Activated naive CD4-positive, alpha-beta T cell treated with anti-CD3 and anti-CD28 coated beads, Interleukin-2, amount 10 ng/mL, durations not matched to agents 7 days and 5 days (primary cell): ENCODE data around the gene KLF15.

Experiments
- CTCF ChIA-PET: fragments of 350-600 bp; sonication (Branson Sonifier 250); formaldehyde crosslinking; loops from one replicate; lab custom pipeline; 2021; ENCODE audit warnings: antibody characterized with exemption; lab: Charles Lee
- DNase-seq: peaks from one replicate; pipeline ENCODE4 v3.0.0-alpha.2; 2020
- H3K27ac Mint-ChIP-seq: one replicate; pipeline ENCODE4 v1.8.0; 2021; ENCODE audit warnings: mild to moderate bottlenecking, moderate library complexity, mixed read lengths
- H3K27me3 Mint-ChIP-seq: one replicate; pipeline ENCODE4 v1.8.0; 2021; ENCODE audit warnings: mild to moderate bottlenecking, mixed read lengths
- H3K36me3 Mint-ChIP-seq: one replicate; pipeline ENCODE4 v1.8.0; 2021; ENCODE audit warnings: mixed read lengths
- H3K4me1 Mint-ChIP-seq: one replicate; pipeline ENCODE4 v1.8.0; 2021; ENCODE audit warnings: mixed read lengths
- H3K4me3 Mint-ChIP-seq: one replicate; pipeline ENCODE4 v1.8.0; 2021; ENCODE audit warnings: mild to moderate bottlenecking, moderate library complexity, mixed read lengths
- H3K9me3 Mint-ChIP-seq: one replicate; pipeline ENCODE4 v1.8.0; 2021; ENCODE audit warnings: mixed read lengths

Gene KLF15

GRCh38 chr3:126375835-126376331 lies 18.7 kb upstream of the KLF15 start:
- peaks cover 8% of the 10 kb centered on the region for H3K27me3 Mint-ChIP-seq
- no peak overlapping the region for H3K4me3 Mint-ChIP-seq
- no peak for DNase-seq
- H3K27ac Mint-ChIP-seq = no peak overlapping the region
- H3K4me1 Mint-ChIP-seq = no peaks in the 10 kb centered on the region
- H3K9me3 Mint-ChIP-seq = no peaks in the 10 kb centered on the region
- CTCF ChIA-PET = no interaction called here
- no peaks in the 10 kb centered on the region for H3K36me3 Mint-ChIP-seq

- no peaks in the 10 kb centered on the region for H3K9me3 Mint-ChIP-seq
- no peaks in the 10 kb centered on the region for H3K36me3 Mint-ChIP-seq
- no peaks in the 10 kb centered on the region for H3K4me1 Mint-ChIP-seq
- H3K27me3 Mint-ChIP-seq = peaks cover 4% of the 10 kb centered on the region
- H3K27ac Mint-ChIP-seq = no peak overlapping the region
- no peak for DNase-seq
- H3K4me3 Mint-ChIP-seq = no peak overlapping the region
- CTCF ChIA-PET = no interaction called here
Observed at GRCh38 chr3:126373682-126374601, 16.7 kb upstream of the KLF15 start.

- no peaks in the 10 kb centered on the region for H3K9me3 Mint-ChIP-seq
- H3K27me3 Mint-ChIP-seq = peaks cover 2% of the 10 kb centered on the region
- CTCF ChIA-PET = no interaction called here
- no peaks in the 10 kb centered on the region for H3K36me3 Mint-ChIP-seq
- no peak overlapping the region for H3K27ac Mint-ChIP-seq
- no peak overlapping the region for H3K4me3 Mint-ChIP-seq
- no peak for DNase-seq
- H3K4me1 Mint-ChIP-seq = no peaks in the 10 kb centered on the region
Observed at GRCh38 chr3:126373146-126373613, 16.0 kb upstream of the KLF15 start.

GRCh38 chr3:126372413-126373145 lies 15.4 kb upstream of the KLF15 start:
- Mint-ChIP-seq H3K4me3 (no peak overlapping the region), H3K27me3 (no peaks in the 10 kb centered on the region), H3K27ac (no peak overlapping the region), H3K4me1 (no peaks in the 10 kb centered on the region), H3K9me3 (no peaks in the 10 kb centered on the region), H3K36me3 (no peaks in the 10 kb centered on the region)
- DNase-seq = no peak
- CTCF ChIA-PET = no interaction called here

GRCh38 chr3:126371096-126371705 lies 14.0 kb upstream of the KLF15 start:
- CTCF ChIA-PET = interaction anchor here (1.0 kb wide), 1 partner anchor 10 kb away, joined by 4 read pairs; no protein-coding TSS in a partner anchor

GRCh38 chr3:126370606-126371005 lies 13.4 kb upstream of the KLF15 start:
- no peak overlapping the region for H3K4me3 Mint-ChIP-seq
- no peak overlapping the region for H3K27ac Mint-ChIP-seq
- DNase-seq = no peak
- no peaks in the 10 kb centered on the region for H3K4me1 Mint-ChIP-seq
- H3K36me3 Mint-ChIP-seq = no peaks in the 10 kb centered on the region
- H3K9me3 Mint-ChIP-seq = no peaks in the 10 kb centered on the region
- no peaks in the 10 kb centered on the region for H3K27me3 Mint-ChIP-seq
- CTCF ChIA-PET = interaction anchor here (1.0 kb wide), 1 partner anchor 10 kb away, joined by 4 read pairs; no protein-coding TSS in a partner anchor

More at GRCh38 chr3:126371096-126371705, 14.0 kb upstream of the KLF15 start:
- H3K27me3 Mint-ChIP-seq = no peaks in the 10 kb centered on the region
- no peak for DNase-seq
- H3K4me3 Mint-ChIP-seq = no peak overlapping the region
- no peak overlapping the region for H3K27ac Mint-ChIP-seq
- no peaks in the 10 kb centered on the region for H3K9me3 Mint-ChIP-seq
- H3K36me3 Mint-ChIP-seq = no peaks in the 10 kb centered on the region
- H3K4me1 Mint-ChIP-seq = no peaks in the 10 kb centered on the region

GRCh38 chr3:126370055-126370454 lies 12.8 kb upstream of the KLF15 start:
- DNase-seq = no peak
- Mint-ChIP-seq H3K27ac (no peak overlapping the region), H3K36me3 (no peaks in the 10 kb centered on the region), H3K4me1 (no peaks in the 10 kb centered on the region), H3K4me3 (no peak overlapping the region), H3K27me3 (no peaks in the 10 kb centered on the region), H3K9me3 (no peaks in the 10 kb centered on the region)
- CTCF ChIA-PET = no interaction called here

GRCh38 chr3:126369490-126369889 lies 12.3 kb upstream of the KLF15 start:
- H3K27me3 Mint-ChIP-seq = no peaks in the 10 kb centered on the region
- H3K4me3 Mint-ChIP-seq = no peak overlapping the region
- CTCF ChIA-PET = no interaction called here
- no peak for DNase-seq
- H3K36me3 Mint-ChIP-seq = no peaks in the 10 kb centered on the region
- no peaks in the 10 kb centered on the region for H3K4me1 Mint-ChIP-seq
- H3K9me3 Mint-ChIP-seq = no peaks in the 10 kb centered on the region
- no peak overlapping the region for H3K27ac Mint-ChIP-seq

GRCh38 chr3:126367316-126367805 lies 10.2 kb upstream of the KLF15 start:
- no peaks in the 10 kb centered on the region for H3K9me3 Mint-ChIP-seq
- no peak overlapping the region for H3K4me3 Mint-ChIP-seq
- CTCF ChIA-PET = no interaction called here
- H3K27me3 Mint-ChIP-seq = no peaks in the 10 kb centered on the region
- H3K36me3 Mint-ChIP-seq = no peaks in the 10 kb centered on the region
- no peaks in the 10 kb centered on the region for H3K4me1 Mint-ChIP-seq
- DNase-seq = no peak
- H3K27ac Mint-ChIP-seq = no peak overlapping the region

GRCh38 chr3:126365351-126366277 lies 8.4 kb upstream of the KLF15 start:
- no peak for DNase-seq
- CTCF ChIA-PET = no interaction called here
- H3K9me3 Mint-ChIP-seq = no peaks in the 10 kb centered on the region
- H3K27me3 Mint-ChIP-seq = peaks cover 9% of the 10 kb centered on the region
- H3K27ac Mint-ChIP-seq = no peak overlapping the region
- no peaks in the 10 kb centered on the region for H3K4me1 Mint-ChIP-seq
- no peak overlapping the region for H3K4me3 Mint-ChIP-seq
- H3K36me3 Mint-ChIP-seq = no peaks in the 10 kb centered on the region

- H3K27ac Mint-ChIP-seq = no peak overlapping the region
- no peaks in the 10 kb centered on the region for H3K9me3 Mint-ChIP-seq
- no peak overlapping the region for H3K4me3 Mint-ChIP-seq
- peaks cover 17% of the 10 kb centered on the region for H3K27me3 Mint-ChIP-seq
- no peak for DNase-seq
- no peaks in the 10 kb centered on the region for H3K36me3 Mint-ChIP-seq
- no peaks in the 10 kb centered on the region for H3K4me1 Mint-ChIP-seq
- CTCF ChIA-PET = no interaction called here
Observed at GRCh38 chr3:126364731-126365301, 7.6 kb upstream of the KLF15 start.

- H3K4me1 Mint-ChIP-seq = no peaks in the 10 kb centered on the region
- no peaks in the 10 kb centered on the region for H3K9me3 Mint-ChIP-seq
- no peak for DNase-seq
- H3K27me3 Mint-ChIP-seq = peaks cover 22% of the 10 kb centered on the region
- no peak overlapping the region for H3K27ac Mint-ChIP-seq
- H3K36me3 Mint-ChIP-seq = no peaks in the 10 kb centered on the region
- CTCF ChIA-PET = no interaction called here
- no peak overlapping the region for H3K4me3 Mint-ChIP-seq
Observed at GRCh38 chr3:126364130-126364695, 7.0 kb upstream of the KLF15 start.

- no peak overlapping the region for H3K4me3 Mint-ChIP-seq
- peaks cover 49% of the 10 kb centered on the region for H3K27me3 Mint-ChIP-seq
- peaks cover 2% of the 10 kb centered on the region for H3K36me3 Mint-ChIP-seq
- CTCF ChIA-PET = no interaction called here
- DNase-seq = no peak
- H3K27ac Mint-ChIP-seq = no peak overlapping the region
- peaks cover 11% of the 10 kb centered on the region for H3K4me1 Mint-ChIP-seq
- no peaks in the 10 kb centered on the region for H3K9me3 Mint-ChIP-seq
Observed at GRCh38 chr3:126361211-126361610, 4.0 kb upstream of the KLF15 start.
